ENCODE measurements around the gene ZBTB24.

Gene ZBTB24

GRCh38 chr6:109498052-109498451, 15.0 kb upstream of the ZBTB24 start:
- DNase-seq = no peak

- no peak for DNase-seq
Observed at GRCh38 chr6:109496036-109496772, 13.2 kb upstream of the ZBTB24 start.

GRCh38 chr6:109493865-109494264, 10.8 kb upstream of the ZBTB24 start:
- no peak for DNase-seq

- peak; percentile 55 for DNase-seq
Observed at GRCh38 chr6:109491207-109491938, 8.4 kb upstream of the ZBTB24 start.

- peak; percentile 54 for DNase-seq
Observed at GRCh38 chr6:109490713-109491112, 7.7 kb upstream of the ZBTB24 start.

GRCh38 chr6:109488001-109488400, 5.0 kb upstream of the ZBTB24 start:
- DNase-seq = no peak

GRCh38 chr6:109486068-109486467, 3.0 kb upstream of the ZBTB24 start:
- no peak for DNase-seq

- DNase-seq = no peak
Observed at GRCh38 chr6:109485266-109485935, 2.4 kb upstream of the ZBTB24 start.

GRCh38 chr6:109484122-109484521, 1.1 kb upstream of the ZBTB24 start:
- DNase-seq = no peak

- DNase-seq = no peak
Observed at GRCh38 chr6:109483735-109484057, 677 bp upstream of the ZBTB24 start.

GRCh38 chr6:109480993-109481480, 2.0 kb downstream of the ZBTB24 start:
- no peak for DNase-seq

- no peak for DNase-seq
Observed at GRCh38 chr6:109478841-109479624, 4.0 kb downstream of the ZBTB24 start.

GRCh38 chr6:109478222-109478805, 4.7 kb downstream of the ZBTB24 start:
- no peak for DNase-seq

- no peak for DNase-seq
Observed at GRCh38 chr6:109477725-109478124, 5.3 kb downstream of the ZBTB24 start.

- no peak for DNase-seq
Observed at GRCh38 chr6:109477184-109477583, 5.8 kb downstream of the ZBTB24 start.

- no peak for DNase-seq
Observed at GRCh38 chr6:109475625-109476024, 7.4 kb downstream of the ZBTB24 start.

GRCh38 chr6:109474995-109475394, 8.0 kb downstream of the ZBTB24 start:
- DNase-seq = no peak

GRCh38 chr6:109473120-109473519, 9.9 kb downstream of the ZBTB24 start:
- no peak for DNase-seq

- no peak for DNase-seq
Observed at GRCh38 chr6:109472132-109472995, 10.7 kb downstream of the ZBTB24 start.

GRCh38 chr6:109471105-109471810, 11.8 kb downstream of the ZBTB24 start:
- DNase-seq = no peak

GRCh38 chr6:109469591-109470189, 13.3 kb downstream of the ZBTB24 start:
- no peak for DNase-seq
